ENCODE results near the gene SMG1.
"Not testable (repeated sequence)": the region's sequence is repeated elsewhere in the genome, so short reads cannot be mapped to it uniquely, and the experiment has no call there.

The SMG1 gene

GRCh38 chr16:18757960-18758660, 168.1 kb downstream of the SMG1 start:
- not testable (repeated sequence) for DNase-seq

DNA sequence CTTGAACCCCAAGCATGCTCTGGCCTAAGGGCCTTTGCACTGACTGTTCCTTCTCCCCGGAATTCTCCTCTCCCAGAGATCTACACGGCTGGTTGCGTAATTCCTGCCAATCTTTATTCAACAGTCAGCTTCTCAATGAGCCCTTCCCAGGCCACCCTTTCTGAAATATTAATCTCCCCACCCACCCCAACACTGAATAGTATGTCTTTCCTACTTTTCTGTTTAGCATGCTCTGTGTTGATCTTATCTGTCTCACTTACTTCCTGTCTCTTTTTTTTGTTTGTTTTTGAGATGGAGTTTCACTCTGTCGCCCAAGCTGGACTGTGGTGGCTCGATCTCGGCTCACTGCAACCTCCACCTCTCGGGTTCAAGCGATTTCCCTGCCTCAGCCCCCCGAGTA, 169.6 kb downstream of the SMG1 start:
- DNase-seq, result not testable (repeated sequence)
